ENCODE data around the gene SDC4. TPM values are rescaled to one million over a fixed set of nuclear protein-coding genes. Genes with fewer than 3 reads are reported as not detected.
A peak's percentile ranks its signal among the peaks of the same experiment; 100 is the strongest.

The SDC4 gene
- polyA plus RNA-seq (2013, experiment 1 of 4) = 32.1 TPM
- polyA plus RNA-seq (2013, experiment 2 of 4) = 31.7 TPM
- polyA plus RNA-seq (2013, experiment 3 of 4) = 21.0 TPM
- 22.8 TPM for polyA plus RNA-seq (2013, experiment 4 of 4)

GRCh38 chr20:45347936-45348778 is at the start of gene SDC4:
Gene SDC4 (minus strand): TSS chr20:45348424. CDS start chr20:45348384, 40 bp downstream.
- no peaks in the 10 kb centered on the region for H3K36me3 ChIP-seq (ENCODE audit: control insufficient read depth, insufficient read depth, low read length)
- H3K9me3 ChIP-seq (ENCODE audit: control insufficient read depth, low read length) = no peaks in the 10 kb centered on the region
- 2% methylated on average over 77 of the region's 77 CpGs for WGBS, 2 experiments
- H3K4me3 ChIP-seq (ENCODE audit: insufficient read depth, low read depth, low read length) = peak within 1 kb of the TSS; percentile 64
- no peaks in the 10 kb centered on the region for H3K27me3 ChIP-seq (ENCODE audit: control insufficient read depth, insufficient read depth, low read length, poor library complexity, severe bottlenecking)
- no peak within 1 kb of the TSS for H3K27ac ChIP-seq (ENCODE audit: insufficient read depth, low read depth, low read length, poor library complexity, severe bottlenecking)
- peaks cover 40% of the 10 kb centered on the region for H3K4me1 ChIP-seq (ENCODE audit: control insufficient read depth, insufficient read depth, low read length)

GRCh38 chr20:45395114-45395415 is 46.8 kb upstream of the SDC4 start:
- H3K4me1 ChIP-seq (ENCODE audit: control insufficient read depth, insufficient read depth, low read length) = no peaks in the 10 kb centered on the region
- no peak overlapping the region for H3K4me3 ChIP-seq (ENCODE audit: insufficient read depth, low read depth, low read length)
- no peak overlapping the region for H3K27ac ChIP-seq (ENCODE audit: insufficient read depth, low read depth, low read length, poor library complexity, severe bottlenecking)
- H3K27me3 ChIP-seq (ENCODE audit: control insufficient read depth, insufficient read depth, low read length, poor library complexity, severe bottlenecking) = no peaks in the 10 kb centered on the region
- no peaks in the 10 kb centered on the region for H3K9me3 ChIP-seq (ENCODE audit: control insufficient read depth, low read length)
- 90% methylated on average over 7 of the region's 7 CpGs for WGBS, 2 experiments
- no peaks in the 10 kb centered on the region for H3K36me3 ChIP-seq (ENCODE audit: control insufficient read depth, insufficient read depth, low read length)

- H3K9me3 ChIP-seq (ENCODE audit: control insufficient read depth, low read length) = no peaks in the 10 kb centered on the region
- no peaks in the 10 kb centered on the region for H3K4me1 ChIP-seq (ENCODE audit: control insufficient read depth, insufficient read depth, low read length)
- no peak overlapping the region for H3K4me3 ChIP-seq (ENCODE audit: insufficient read depth, low read depth, low read length)
- H3K36me3 ChIP-seq (ENCODE audit: control insufficient read depth, insufficient read depth, low read length) = no peaks in the 10 kb centered on the region
- H3K27ac ChIP-seq (ENCODE audit: insufficient read depth, low read depth, low read length, poor library complexity, severe bottlenecking) = no peak overlapping the region
- 89 to 90% methylated on average over 21 of the region's 21 CpGs for WGBS, 2 experiments
- H3K27me3 ChIP-seq (ENCODE audit: control insufficient read depth, insufficient read depth, low read length, poor library complexity, severe bottlenecking) = no peaks in the 10 kb centered on the region
Observed at GRCh38 chr20:45394221-45395113, 46.2 kb upstream of the SDC4 start.

- Histone ChIP-seq H3K9me3 (ENCODE audit: control insufficient read depth, low read length) (no peaks in the 10 kb centered on the region), H3K36me3 (ENCODE audit: control insufficient read depth, insufficient read depth, low read length) (no peaks in the 10 kb centered on the region), H3K27ac (ENCODE audit: insufficient read depth, low read depth, low read length, poor library complexity, severe bottlenecking) (no peak overlapping the region), H3K27me3 (ENCODE audit: control insufficient read depth, insufficient read depth, low read length, poor library complexity, severe bottlenecking) (no peaks in the 10 kb centered on the region), H3K4me1 (ENCODE audit: control insufficient read depth, insufficient read depth, low read length) (no peaks in the 10 kb centered on the region), H3K4me3 (ENCODE audit: insufficient read depth, low read depth, low read length) (no peak overlapping the region)
- 87 to 98% methylated on average over 3 of the region's 3 CpGs for WGBS, 2 experiments
Observed at GRCh38 chr20:45392733-45393132, 44.5 kb upstream of the SDC4 start.

- Histone ChIP-seq H3K36me3 (ENCODE audit: control insufficient read depth, insufficient read depth, low read length) (no peaks in the 10 kb centered on the region), H3K27me3 (ENCODE audit: control insufficient read depth, insufficient read depth, low read length, poor library complexity, severe bottlenecking) (no peaks in the 10 kb centered on the region), H3K9me3 (ENCODE audit: control insufficient read depth, low read length) (no peaks in the 10 kb centered on the region), H3K4me1 (ENCODE audit: control insufficient read depth, insufficient read depth, low read length) (no peaks in the 10 kb centered on the region), H3K4me3 (ENCODE audit: insufficient read depth, low read depth, low read length) (no peak overlapping the region), H3K27ac (ENCODE audit: insufficient read depth, low read depth, low read length, poor library complexity, severe bottlenecking) (no peak overlapping the region)
- 65 to 71% methylated on average over 2 of the region's 2 CpGs for WGBS, 2 experiments
Observed at GRCh38 chr20:45391559-45391958, 43.3 kb upstream of the SDC4 start.

GRCh38 chr20:45390931-45391330 is 42.7 kb upstream of the SDC4 start:
- no peaks in the 10 kb centered on the region for H3K9me3 ChIP-seq (ENCODE audit: control insufficient read depth, low read length)
- no peak overlapping the region for H3K27ac ChIP-seq (ENCODE audit: insufficient read depth, low read depth, low read length, poor library complexity, severe bottlenecking)
- 100% methylated on average over 1 to 2 of the region's 2 CpGs for whole genome bisulfite sequencing, 2 experiments
- no peaks in the 10 kb centered on the region for H3K4me1 ChIP-seq (ENCODE audit: control insufficient read depth, insufficient read depth, low read length)
- no peaks in the 10 kb centered on the region for H3K27me3 ChIP-seq (ENCODE audit: control insufficient read depth, insufficient read depth, low read length, poor library complexity, severe bottlenecking)
- H3K4me3 ChIP-seq (ENCODE audit: insufficient read depth, low read depth, low read length) = no peak overlapping the region
- H3K36me3 ChIP-seq (ENCODE audit: control insufficient read depth, insufficient read depth, low read length) = no peaks in the 10 kb centered on the region

GRCh38 chr20:45387274-45387673 is 39.0 kb upstream of the SDC4 start:
- no peaks in the 10 kb centered on the region for H3K9me3 ChIP-seq (ENCODE audit: control insufficient read depth, low read length)
- H3K27ac ChIP-seq (ENCODE audit: insufficient read depth, low read depth, low read length, poor library complexity, severe bottlenecking) = no peak overlapping the region
- WGBS, 2 experiments = 89% methylated on average over 1 of the region's 1 CpG; no CpG with 5 or more reads in 1 of the 2 experiments
- no peak overlapping the region for H3K4me3 ChIP-seq (ENCODE audit: insufficient read depth, low read depth, low read length)
- H3K36me3 ChIP-seq (ENCODE audit: control insufficient read depth, insufficient read depth, low read length) = no peaks in the 10 kb centered on the region
- no peaks in the 10 kb centered on the region for H3K27me3 ChIP-seq (ENCODE audit: control insufficient read depth, insufficient read depth, low read length, poor library complexity, severe bottlenecking)
- no peaks in the 10 kb centered on the region for H3K4me1 ChIP-seq (ENCODE audit: control insufficient read depth, insufficient read depth, low read length)

- H3K27me3 ChIP-seq (ENCODE audit: control insufficient read depth, insufficient read depth, low read length, poor library complexity, severe bottlenecking) = no peaks in the 10 kb centered on the region
- H3K36me3 ChIP-seq (ENCODE audit: control insufficient read depth, insufficient read depth, low read length) = no peaks in the 10 kb centered on the region
- 84 to 85% methylated on average over 1 of the region's 1 CpG for WGBS, 2 experiments
- no peak within 1 kb of the TSS for H3K27ac ChIP-seq (ENCODE audit: insufficient read depth, low read depth, low read length, poor library complexity, severe bottlenecking)
- H3K4me3 ChIP-seq (ENCODE audit: insufficient read depth, low read depth, low read length) = no peak within 1 kb of the TSS
- H3K4me1 ChIP-seq (ENCODE audit: control insufficient read depth, insufficient read depth, low read length) = peaks cover 13% of the 10 kb centered on the region
- H3K9me3 ChIP-seq (ENCODE audit: control insufficient read depth, low read length) = no peaks in the 10 kb centered on the region
Observed at GRCh38 chr20:45378191-45378590, 30.0 kb upstream of the SDC4 start, which contains the start of gene TP53TG5. Gene TP53TG5 (minus strand): TSS chr20:45378325. CDS start chr20:45378236, 89 bp downstream.

GRCh38 chr20:45377269-45377668 is 29.0 kb upstream of the SDC4 start:
- Histone ChIP-seq H3K4me1 (ENCODE audit: control insufficient read depth, insufficient read depth, low read length) (peaks cover 13% of the 10 kb centered on the region), H3K4me3 (ENCODE audit: insufficient read depth, low read depth, low read length) (no peak overlapping the region), H3K27ac (ENCODE audit: insufficient read depth, low read depth, low read length, poor library complexity, severe bottlenecking) (no peak overlapping the region), H3K9me3 (ENCODE audit: control insufficient read depth, low read length) (no peaks in the 10 kb centered on the region), H3K36me3 (ENCODE audit: control insufficient read depth, insufficient read depth, low read length) (no peaks in the 10 kb centered on the region), H3K27me3 (ENCODE audit: control insufficient read depth, insufficient read depth, low read length, poor library complexity, severe bottlenecking) (no peaks in the 10 kb centered on the region)
- 88% methylated on average over 11 of the region's 11 CpGs for WGBS, 2 experiments

- Histone ChIP-seq H3K4me1 (ENCODE audit: control insufficient read depth, insufficient read depth, low read length) (peaks cover 13% of the 10 kb centered on the region), H3K4me3 (ENCODE audit: insufficient read depth, low read depth, low read length) (no peak overlapping the region), H3K9me3 (ENCODE audit: control insufficient read depth, low read length) (no peaks in the 10 kb centered on the region), H3K36me3 (ENCODE audit: control insufficient read depth, insufficient read depth, low read length) (no peaks in the 10 kb centered on the region), H3K27me3 (ENCODE audit: control insufficient read depth, insufficient read depth, low read length, poor library complexity, severe bottlenecking) (no peaks in the 10 kb centered on the region), H3K27ac (ENCODE audit: insufficient read depth, low read depth, low read length, poor library complexity, severe bottlenecking) (no peak overlapping the region)
- 94 to 95% methylated on average over 14 of the region's 14 CpGs for WGBS, 2 experiments
Observed at GRCh38 chr20:45374966-45375365, 26.7 kb upstream of the SDC4 start.
